H9 (cell line): ENCODE data around the gene HIC1. TPM values are rescaled to one million over a fixed set of nuclear protein-coding genes. Genes with fewer than 3 reads are reported as not detected.

Experiments
- DNase-seq: peaks from one replicate; pipeline ENCODE4 v3.0.0-alpha.2; 2017
- H2AFZ ChIP-seq: one replicate; pipeline ENCODE4 v1.6.1; 2013; ENCODE audit warnings: mild to moderate bottlenecking, low read length, control low read depth, moderate library complexity
- H2AK5ac ChIP-seq: 2 replicates; pipeline ENCODE4 v1.6.1; 2013; ENCODE audit warnings: low read length, control low read depth, mixed read lengths; ENCODE audit not compliant: insufficient read length
- H2BK120ac ChIP-seq: one replicate; pipeline ENCODE4 v1.6.1; 2013; ENCODE audit warnings: low read depth, mild to moderate bottlenecking, low read length, control low read depth, inconsistent platforms; ENCODE audit not compliant: poor library complexity, severe bottlenecking
- H2BK12ac ChIP-seq: 2 replicates; pipeline ENCODE4 v1.6.1; 2013; ENCODE audit warnings: low read length, control low read depth, mixed read lengths, low read depth; ENCODE audit not compliant: insufficient read length
- H2BK15ac ChIP-seq: 2 replicates; pipeline ENCODE4 v1.6.1; 2013; ENCODE audit warnings: low read depth, low read length, control low read depth
- H2BK20ac ChIP-seq: one replicate; pipeline ENCODE4 v1.6.1; 2013; ENCODE audit warnings: low read depth, mild to moderate bottlenecking, low read length, control low read depth, inconsistent platforms; ENCODE audit not compliant: poor library complexity, severe bottlenecking
- H2BK5ac ChIP-seq: 2 replicates; pipeline ENCODE4 v1.6.1; 2013; ENCODE audit warnings: low read length, control low read depth, mixed read lengths; ENCODE audit not compliant: insufficient read length
- H3K14ac ChIP-seq: 2 replicates; pipeline ENCODE4 v1.6.1; 2013; ENCODE audit warnings: low read length, control low read depth; ENCODE audit not compliant: insufficient read depth
- H3K18ac ChIP-seq: 2 replicates; pipeline ENCODE4 v1.6.1; 2013; ENCODE audit warnings: low read depth, mild to moderate bottlenecking, mixed read lengths, low read length, control low read depth; ENCODE audit not compliant: insufficient read length
- H3K23ac ChIP-seq: 2 replicates; pipeline ENCODE4 v1.6.1; 2013; ENCODE audit warnings: low read length, control low read depth, mixed read lengths, low read depth; ENCODE audit not compliant: insufficient read length
- H3K23me2 ChIP-seq: 2 replicates; pipeline ENCODE4 v1.6.1; 2013; ENCODE audit warnings: low read depth, mild to moderate bottlenecking, mixed read lengths, low read length, control low read depth; ENCODE audit not compliant: insufficient read length, poor library complexity, severe bottlenecking
- H3K27ac ChIP-seq: 2 replicates; pipeline ENCODE4 v1.5.1; 2013; ENCODE audit warnings: low read length, control low read depth, mixed read lengths, low read depth; ENCODE audit not compliant: insufficient read length
- H3K27me3 ChIP-seq: 2 replicates; pipeline ENCODE4 v1.6.1; 2013; ENCODE audit warnings: low read length, control low read depth, inconsistent platforms; ENCODE audit not compliant: insufficient read depth
- H3K4ac ChIP-seq: 2 replicates; pipeline ENCODE4 v1.6.1; 2013; ENCODE audit warnings: low read depth, mild to moderate bottlenecking, control low read depth, inconsistent platforms, low read length, moderate library complexity
- H3K4me1 ChIP-seq: 2 replicates; pipeline ENCODE4 v1.6.1; 2013; ENCODE audit warnings: low read length, control low read depth, inconsistent platforms; ENCODE audit not compliant: insufficient read depth
- H3K4me2 ChIP-seq: 2 replicates; pipeline ENCODE4 v1.6.1; 2013; ENCODE audit warnings: low read length, control low read depth, mixed read lengths; ENCODE audit not compliant: insufficient read length, insufficient read depth
- H3K56ac ChIP-seq: 2 replicates; pipeline ENCODE4 v1.6.1; 2013; ENCODE audit warnings: low read depth, mild to moderate bottlenecking, mixed read lengths, low read length, control low read depth; ENCODE audit not compliant: insufficient read length
- H3K79me1 ChIP-seq: 2 replicates; pipeline ENCODE4 v1.6.1; 2013; ENCODE audit warnings: low read depth, mild to moderate bottlenecking, moderate library complexity, low read length, control low read depth, inconsistent platforms; ENCODE audit not compliant: insufficient read depth, poor library complexity, severe bottlenecking
- H3K79me2 ChIP-seq: 2 replicates; pipeline ENCODE4 v1.6.1; 2013; ENCODE audit warnings: low read length, control low read depth, inconsistent platforms; ENCODE audit not compliant: insufficient read depth
- H3K9ac ChIP-seq: 2 replicates; pipeline ENCODE4 v1.6.1; 2013; ENCODE audit warnings: low read length, control low read depth, mixed read lengths; ENCODE audit not compliant: insufficient read length; ENCODE audit errors: extremely low read depth
- H3K9me3 ChIP-seq: one replicate; pipeline ENCODE4 v1.6.1; 2013; ENCODE audit warnings: low read depth, low read length, inconsistent platforms; ENCODE audit not compliant: control insufficient read depth
- H3T11ph ChIP-seq: one replicate; pipeline ENCODE4 v1.6.1; 2013; ENCODE audit warnings: mild to moderate bottlenecking, low read length, control low read depth, inconsistent platforms
- H4K20me1 ChIP-seq: one replicate; pipeline ENCODE4 v1.6.1; 2013; ENCODE audit not compliant: control insufficient read depth, insufficient read length, insufficient read depth
- H4K5ac ChIP-seq: 2 replicates; pipeline ENCODE4 v1.6.1; 2013; ENCODE audit warnings: low read depth, mild to moderate bottlenecking, mixed read lengths, low read length, control low read depth; ENCODE audit not compliant: insufficient read length
- H4K8ac ChIP-seq: replicated peaks from 2 replicates; pipeline ENCODE4 v1.6.1; 2013; ENCODE audit warnings: low read length, control low read depth, mixed read lengths, low read depth; ENCODE audit not compliant: insufficient read length
- H4K91ac ChIP-seq: 2 replicates; pipeline ENCODE4 v1.6.1; 2013; ENCODE audit warnings: low read depth, mild to moderate bottlenecking, moderate library complexity, mixed read lengths, low read length, control low read depth; ENCODE audit not compliant: insufficient read length
- H3K27ac Mint-ChIP-seq, 3 experiments: 2 replicates in 2 of 3; 3 replicates in 1 of 3; pipeline ENCODE4 v1.8.0; 2020 to 2021; ENCODE audit warnings: mixed read lengths in 3 of 3, mild to moderate bottlenecking in 1 of 3, moderate library complexity in 1 of 3
- H3K27me3 Mint-ChIP-seq: 2 replicates; pipeline ENCODE4 v1.8.0; 2021; ENCODE audit warnings: low read depth, mild to moderate bottlenecking, moderate library complexity, mixed read lengths
- H3K36me3 Mint-ChIP-seq, 3 experiments: 2 replicates in 2 of 3; 3 replicates in 1 of 3; pipeline ENCODE4 v1.8.0; 2020 to 2021; ENCODE audit warnings: low read depth in 3 of 3, mixed read lengths in 3 of 3; ENCODE audit not compliant: insufficient read depth in 1 of 3
- H3K4me1 Mint-ChIP-seq, 2 experiments: 2 replicates each; pipeline ENCODE4 v1.8.0; 2020; ENCODE audit warnings: mixed read lengths in 2 of 2
- H3K4me3 Mint-ChIP-seq, 2 experiments: 2 replicates in 1 of 2; 3 replicates in 1 of 2; pipeline ENCODE4 v1.8.0; 2020 to 2021; ENCODE audit warnings: mild to moderate bottlenecking in 2 of 2, mixed read lengths in 2 of 2, moderate library complexity in 1 of 2
- H3K9me3 Mint-ChIP-seq, 2 experiments: 2 replicates in 1 of 2; 3 replicates in 1 of 2; pipeline ENCODE4 v1.8.0; 2020; ENCODE audit warnings: mild to moderate bottlenecking in 2 of 2, mixed read lengths in 2 of 2, moderate library complexity in 1 of 2
- WGBS: extraction: QIAGEN DNeasy Blood & Tissue Kit; methylation state at CpG from one replicate; pipeline ENCODE4 v1.1.7; 2013; ENCODE audit warnings: missing lambda C conversion rate, low lambda C conversion rate, mixed read lengths; ENCODE audit not compliant: insufficient read length; ENCODE audit errors: extremely low coverage; 5-methylcytosine and 5-hydroxymethylcytosine counted together
- total RNA-seq: library from RNA; stranded (reverse); gene quantifications from 2 replicates; pipeline ENCODE4 v1.2.1, GENCODE V29; 2021
- TF ChIP-seq, protein P1 (sequence below): fragments of 200-600 bp; sonication (generic); conservative IDR thresholded peaks from 3 replicates; pipeline ENCODE4 v1.8.0; 2021; ENCODE audit warnings: antibody characterized with exemption, mild to moderate bottlenecking

HIC1 gene
- total RNA-seq, 1 experiment from 2014 or later, result 1.8 TPM

DNA sequence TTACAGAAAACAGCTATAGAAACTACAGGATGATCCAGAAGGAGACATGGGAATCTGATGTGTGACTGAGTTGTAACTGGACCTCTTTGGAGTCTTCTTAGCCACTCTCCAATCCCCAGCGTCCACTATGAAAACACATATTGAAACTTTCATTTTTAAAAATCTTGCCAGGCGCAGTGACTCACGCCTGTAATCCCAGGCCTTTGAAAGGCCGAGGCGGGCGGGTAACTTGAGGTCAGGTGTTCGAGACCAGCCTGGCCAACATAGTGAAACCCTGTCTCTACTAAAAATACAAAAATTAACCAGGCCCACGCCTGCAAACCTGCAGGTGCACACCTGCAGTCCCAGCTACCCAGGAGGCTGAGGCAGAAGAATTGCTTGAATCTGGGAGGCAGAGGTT is 53.3 kb downstream of the HIC1 start:
- H3K23me2 ChIP-seq, result no peaks in the 10 kb centered on the region
- H3K4me3 Mint-ChIP-seq, result no peak overlapping the region
- no peak overlapping the region for H4K8ac ChIP-seq
- no peak overlapping the region for H3K23ac ChIP-seq
- no peak overlapping the region for H4K5ac ChIP-seq
- H2AK5ac ChIP-seq, result no peak overlapping the region
- H2BK20ac ChIP-seq, result no peak overlapping the region
- H3K9me3 ChIP-seq, result no peaks in the 10 kb centered on the region
- no peak overlapping the region for H2AFZ ChIP-seq
- no peak overlapping the region for H3K4ac ChIP-seq
- no peaks in the 10 kb centered on the region for H3K27me3 Mint-ChIP-seq
- H3K27ac ChIP-seq, result no peak overlapping the region
- H3K27me3 ChIP-seq, result no peaks in the 10 kb centered on the region
- H3K9ac ChIP-seq, result no peak overlapping the region
- no peaks in the 10 kb centered on the region for H3K9me3 Mint-ChIP-seq
- H3K56ac ChIP-seq, result no peak overlapping the region
- H3K27ac Mint-ChIP-seq, result no peak overlapping the region
- no peak for DNase-seq
- H3K36me3 Mint-ChIP-seq, result no peaks in the 10 kb centered on the region
- WGBS, result no CpG with 5 or more reads among the region's 8 CpGs
- no peak overlapping the region for H3T11ph ChIP-seq
- no peak overlapping the region for H2BK12ac ChIP-seq
- no peaks in the 10 kb centered on the region for H3K4me1 ChIP-seq
- H3K4me1 Mint-ChIP-seq, result no peaks in the 10 kb centered on the region; a peak in 2 of 4 replicates
- no peaks in the 10 kb centered on the region for H3K79me2 ChIP-seq
- H2BK5ac ChIP-seq, result no peak overlapping the region
- H4K20me1 ChIP-seq, result no peaks in the 10 kb centered on the region
- no peak overlapping the region for H2BK120ac ChIP-seq
- H3K18ac ChIP-seq, result no peak overlapping the region
- no peak overlapping the region for H2BK15ac ChIP-seq
- TF ChIP-seq, protein P1, sequence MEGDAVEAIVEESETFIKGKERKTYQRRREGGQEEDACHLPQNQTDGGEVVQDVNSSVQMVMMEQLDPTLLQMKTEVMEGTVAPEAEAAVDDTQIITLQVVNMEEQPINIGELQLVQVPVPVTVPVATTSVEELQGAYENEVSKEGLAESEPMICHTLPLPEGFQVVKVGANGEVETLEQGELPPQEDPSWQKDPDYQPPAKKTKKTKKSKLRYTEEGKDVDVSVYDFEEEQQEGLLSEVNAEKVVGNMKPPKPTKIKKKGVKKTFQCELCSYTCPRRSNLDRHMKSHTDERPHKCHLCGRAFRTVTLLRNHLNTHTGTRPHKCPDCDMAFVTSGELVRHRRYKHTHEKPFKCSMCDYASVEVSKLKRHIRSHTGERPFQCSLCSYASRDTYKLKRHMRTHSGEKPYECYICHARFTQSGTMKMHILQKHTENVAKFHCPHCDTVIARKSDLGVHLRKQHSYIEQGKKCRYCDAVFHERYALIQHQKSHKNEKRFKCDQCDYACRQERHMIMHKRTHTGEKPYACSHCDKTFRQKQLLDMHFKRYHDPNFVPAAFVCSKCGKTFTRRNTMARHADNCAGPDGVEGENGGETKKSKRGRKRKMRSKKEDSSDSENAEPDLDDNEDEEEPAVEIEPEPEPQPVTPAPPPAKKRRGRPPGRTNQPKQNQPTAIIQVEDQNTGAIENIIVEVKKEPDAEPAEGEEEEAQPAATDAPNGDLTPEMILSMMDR, result no peak
- H3K4me2 ChIP-seq, result no peak overlapping the region
- no peaks in the 10 kb centered on the region for H3K79me1 ChIP-seq
- no peak overlapping the region for H4K91ac ChIP-seq
- H3K14ac ChIP-seq, result no peak overlapping the region
